ENCODE results near the gene RIC1.
A peak's percentile ranks its signal among the peaks of the same experiment; 100 is the strongest.
"Not testable (repeated sequence)": the region's sequence is repeated elsewhere in the genome, so short reads cannot be mapped to it uniquely, and the experiment has no call there.

Gene RIC1

GRCh38 chr9:5698810-5699556, 70.1 kb downstream of the RIC1 start:
- no peak for DNase-seq (ENCODE audit: low read depth)

GRCh38 chr9:5708414-5708813, 79.5 kb downstream of the RIC1 start:
- DNase-seq (ENCODE audit: low read depth): no peak
- H3K4me3 ChIP-seq (ENCODE audit: control insufficient read depth, low read depth, low read length): no peak overlapping the region
- TF ChIP-seq CTCF (IDR thresholded peaks at IDR 0.05; ENCODE audit: control insufficient read depth, insufficient read depth, low read depth, low read length, missing control alignments): no peak

More at GRCh38 chr9:5698810-5699556, 70.1 kb downstream of the RIC1 start:
- no peak overlapping the region for H3K4me3 ChIP-seq (ENCODE audit: control insufficient read depth, low read depth, low read length)
- TF ChIP-seq CTCF (IDR thresholded peaks at IDR 0.05; ENCODE audit: control insufficient read depth, insufficient read depth, low read depth, low read length, missing control alignments): no peak

GRCh38 chr9:5712651-5713390, 83.9 kb downstream of the RIC1 start:
- H3K4me3 ChIP-seq (ENCODE audit: control insufficient read depth, low read depth, low read length): no peak overlapping the region
- no peak for TF ChIP-seq CTCF (IDR thresholded peaks at IDR 0.05; ENCODE audit: control insufficient read depth, insufficient read depth, low read depth, low read length, missing control alignments)
- DNase-seq (ENCODE audit: low read depth): no peak

GRCh38 chr9:5714501-5715401, 85.8 kb downstream of the RIC1 start:
- peak; percentile 20 for TF ChIP-seq CTCF (IDR thresholded peaks at IDR 0.05; ENCODE audit: control insufficient read depth, insufficient read depth, low read depth, low read length, missing control alignments)
- DNase-seq (ENCODE audit: low read depth): no peak
- no peak overlapping the region for H3K4me3 ChIP-seq (ENCODE audit: control insufficient read depth, low read depth, low read length)

GRCh38 chr9:5715548-5716127, 86.7 kb downstream of the RIC1 start:
- no peak overlapping the region for H3K4me3 ChIP-seq (ENCODE audit: control insufficient read depth, low read depth, low read length)
- TF ChIP-seq CTCF (IDR thresholded peaks at IDR 0.05; ENCODE audit: control insufficient read depth, insufficient read depth, low read depth, low read length, missing control alignments): no peak
- DNase-seq (ENCODE audit: low read depth): no peak

GRCh38 chr9:5717434-5717833, 88.5 kb downstream of the RIC1 start:
- not testable (repeated sequence) for DNase-seq (ENCODE audit: low read depth); H3K4me3 ChIP-seq (ENCODE audit: control insufficient read depth, low read depth, low read length)

All from AG09309 (cell line).